Right renal pelvis (tissue), 4 donors: ENCODE data around the gene FEZF1. TPM values are rescaled to one million over a fixed set of nuclear protein-coding genes. Genes with fewer than 3 reads are reported as not detected.

ENCODE experiments used
- DNase-seq, 4 donors: peaks; one replicate each; pipeline ENCODE4 v3.0.0-alpha.2; 2013; ENCODE audit warnings: low read depth in 4 of 4, low spot score in 3 of 4, missing footprints in 1 of 4
- polyA plus RNA-seq, 4 donors: library from polyadenylated mRNA; unstranded; fragments of 120-200 nt; gene quantifications; one replicate each; pipeline ENCODE4 v1.2.1, GENCODE V29; 2013; ENCODE audit not compliant: insufficient read length in 4 of 4

FEZF1 gene
- polyA plus RNA-seq, 4 donors: not detected

DNA sequence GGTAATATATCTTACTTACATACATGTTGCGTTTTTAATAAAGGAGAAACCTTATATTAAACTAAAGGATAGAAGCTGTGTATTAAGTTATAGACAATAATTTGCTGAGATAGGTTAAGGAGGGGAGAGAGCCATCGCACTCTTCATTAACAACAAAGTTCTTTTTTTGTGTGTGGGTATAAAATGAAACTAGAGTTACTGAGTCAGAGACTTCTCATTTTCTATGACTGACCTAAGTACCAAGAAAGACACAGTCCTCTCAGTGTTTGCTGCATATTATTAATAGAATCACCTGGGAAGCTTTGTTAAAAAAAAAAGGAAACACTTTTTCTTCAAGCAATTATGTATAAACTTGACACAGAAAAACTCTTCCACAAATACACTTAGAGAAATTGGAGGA lies 31.4 kb downstream of the FEZF1 start:
- DNase-seq: no peak

DNA sequence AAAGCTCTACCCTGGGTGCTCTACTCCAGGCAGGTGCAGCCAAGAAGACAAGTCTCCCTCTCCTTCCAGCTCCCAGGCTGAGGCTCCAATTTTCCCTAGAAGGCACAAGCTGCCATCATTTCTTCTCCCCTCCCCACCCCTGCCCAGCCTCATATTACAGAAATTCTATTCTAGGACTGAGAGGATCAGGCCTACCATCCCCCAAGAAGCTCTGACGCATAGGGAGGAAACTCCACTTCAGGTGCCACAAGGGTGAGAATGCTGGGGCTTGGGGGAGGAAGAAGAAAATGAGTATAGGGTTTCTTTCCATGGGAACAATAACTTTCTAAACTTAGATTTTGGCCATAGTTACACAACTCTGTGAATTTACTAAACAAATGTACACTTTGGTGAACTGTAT lies 35.3 kb downstream of the FEZF1 start:
- DNase-seq: no peak

DNA sequence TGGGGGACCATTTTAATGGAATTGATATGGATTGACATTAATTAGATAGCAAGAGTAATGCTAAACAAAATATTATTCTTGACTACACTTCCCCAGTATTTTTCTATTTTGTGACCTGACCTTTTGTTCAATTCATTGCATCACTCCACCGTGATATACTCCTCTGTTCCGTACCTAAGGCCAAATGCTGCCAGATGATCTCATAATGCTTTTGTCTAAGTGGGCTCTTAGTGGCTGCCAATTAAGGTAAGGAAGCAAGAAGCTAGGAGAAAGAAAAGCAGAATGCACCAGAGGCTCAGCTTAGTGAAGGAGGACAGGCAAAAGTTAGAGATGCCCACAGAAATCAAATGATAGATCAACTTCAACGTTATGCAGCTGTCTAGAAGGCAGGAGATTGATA lies 36.4 kb downstream of the FEZF1 start:
- DNase-seq: no peak

DNA sequence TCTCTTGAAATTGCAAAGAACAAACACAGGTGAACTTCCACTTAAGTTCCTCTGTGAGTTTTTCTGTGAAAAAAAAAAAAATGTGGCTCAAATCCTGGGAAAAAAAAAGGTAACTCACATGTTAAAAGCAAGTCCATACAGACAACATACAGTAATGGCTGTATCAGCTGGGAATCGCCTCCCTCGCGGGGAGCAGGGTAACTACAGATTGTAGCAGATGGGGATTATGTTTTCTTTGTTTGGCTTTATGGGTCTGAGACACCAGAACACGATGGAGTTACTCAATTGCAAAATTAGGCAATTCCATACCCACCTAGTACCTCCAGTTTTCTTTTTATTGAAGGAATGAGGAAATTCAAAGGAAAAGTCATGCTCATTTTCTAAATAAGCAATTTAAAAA lies 42.3 kb downstream of the FEZF1 start:
- DNase-seq: no peak

DNA sequence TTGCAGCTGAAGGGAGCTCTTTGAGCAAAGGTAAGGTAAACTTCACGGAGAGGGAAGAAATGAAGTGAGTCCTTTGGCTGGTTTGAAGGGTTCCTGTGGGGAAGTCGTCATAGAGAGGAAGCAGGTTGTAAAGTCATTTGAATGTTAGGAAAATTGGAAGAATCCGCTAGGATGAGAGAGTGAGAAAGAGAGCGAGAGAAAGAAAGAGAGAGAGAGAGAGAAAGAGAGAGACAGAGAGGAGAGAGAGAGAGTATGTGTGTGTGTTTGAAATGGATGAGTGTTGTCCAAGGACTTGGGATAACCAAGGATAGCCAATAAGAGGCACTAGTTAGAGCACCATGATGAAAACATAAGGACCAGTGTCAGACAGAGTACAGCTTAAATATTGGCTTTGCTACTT lies 43.1 kb downstream of the FEZF1 start:
- DNase-seq: no peak

DNA sequence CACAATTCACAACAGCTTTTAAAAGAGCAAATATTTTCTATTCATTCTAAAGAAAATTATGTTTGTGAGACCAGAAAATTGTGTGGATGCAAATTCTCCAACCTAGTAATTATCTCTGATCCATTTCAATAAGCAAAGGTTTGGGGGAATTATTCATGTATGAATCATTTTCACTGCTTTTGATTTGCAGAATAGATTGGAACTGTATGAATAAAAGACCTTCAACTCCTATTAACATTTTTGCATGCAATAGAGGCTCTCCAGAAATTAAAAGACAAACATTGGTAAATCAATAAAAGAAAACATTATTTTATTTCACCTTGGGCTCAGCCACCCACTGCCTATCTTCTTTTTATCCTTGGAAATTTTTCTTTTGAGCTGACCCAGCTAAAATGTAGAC lies 43.5 kb downstream of the FEZF1 start:
- no peak for DNase-seq

DNA sequence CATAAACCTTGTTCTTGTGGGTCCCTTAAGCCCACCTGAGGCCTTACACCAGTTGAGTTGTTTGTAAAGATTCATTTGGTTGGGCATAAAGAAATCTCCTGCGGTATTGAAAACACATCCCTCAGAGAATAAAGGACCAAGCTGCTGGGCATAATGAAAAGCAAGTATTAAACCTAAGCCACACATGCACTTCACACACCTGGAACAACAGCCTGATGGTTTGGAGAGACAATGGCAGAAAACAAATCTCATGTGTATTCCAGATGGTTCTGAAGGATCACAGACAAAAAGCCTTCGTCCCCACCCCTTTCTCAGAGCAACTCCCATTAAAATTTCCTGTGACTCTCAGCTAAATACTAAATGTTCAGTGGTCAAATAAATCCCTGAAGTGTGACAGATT lies 44.2 kb downstream of the FEZF1 start:
- no peak for DNase-seq

DNA sequence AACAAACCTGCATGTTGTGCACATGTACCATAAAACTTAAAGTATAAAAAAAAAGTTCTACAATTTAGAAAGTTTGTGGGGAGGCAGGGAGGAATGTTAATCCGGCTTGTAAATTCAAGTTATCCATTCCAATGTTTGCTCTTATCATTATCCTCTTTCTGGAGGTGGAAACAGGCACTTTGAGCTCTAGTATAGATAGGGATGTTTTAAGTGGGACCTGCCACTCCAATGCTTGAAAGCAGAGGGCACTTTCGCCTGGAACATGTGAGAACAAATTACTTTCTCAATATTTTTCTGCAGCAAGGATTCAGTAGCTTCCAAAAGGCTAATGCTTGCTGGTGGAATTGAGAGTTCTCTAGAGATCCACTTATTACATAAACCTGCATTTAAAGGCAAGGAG lies 45.6 kb downstream of the FEZF1 start:
- DNase-seq: no peak

DNA sequence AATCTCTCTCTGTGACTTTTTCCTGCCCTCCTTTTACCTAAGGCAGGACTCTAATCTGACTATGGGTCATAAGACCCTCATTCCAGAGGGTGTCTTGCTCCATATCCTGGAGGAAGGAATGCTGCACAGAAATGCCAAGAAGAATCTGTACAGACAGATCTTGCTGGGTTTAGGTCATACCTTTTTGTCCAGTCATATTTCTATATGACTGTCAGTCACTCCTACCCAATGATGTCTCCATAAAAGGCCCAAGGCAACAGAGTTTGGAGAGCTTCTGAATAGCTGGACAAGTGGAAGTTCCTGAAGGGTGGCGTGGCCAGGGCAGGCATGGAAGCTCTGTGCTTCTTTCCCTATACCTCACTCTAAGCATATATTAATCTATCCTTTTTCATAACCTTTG lies 47.5 kb downstream of the FEZF1 start:
- DNase-seq: no peak

DNA sequence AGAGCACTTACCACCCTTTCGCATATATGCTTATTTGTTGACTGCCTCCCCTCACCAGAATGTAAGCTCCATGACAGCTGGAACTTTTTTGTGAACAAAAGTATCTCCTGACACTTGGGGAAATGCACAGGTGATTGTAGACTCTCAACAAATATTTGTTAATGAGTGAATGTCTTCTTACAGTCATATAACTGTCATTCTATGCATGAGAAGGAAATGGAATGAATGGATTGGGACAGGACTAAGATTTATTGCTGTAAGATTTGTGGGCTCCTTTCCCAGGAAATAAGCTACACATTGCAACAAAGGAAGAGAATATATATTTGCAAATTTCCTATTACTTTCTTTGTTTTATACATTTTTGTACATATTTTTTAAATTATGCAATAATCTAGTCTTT lies 48.5 kb downstream of the FEZF1 start:
- no peak for DNase-seq

DNA sequence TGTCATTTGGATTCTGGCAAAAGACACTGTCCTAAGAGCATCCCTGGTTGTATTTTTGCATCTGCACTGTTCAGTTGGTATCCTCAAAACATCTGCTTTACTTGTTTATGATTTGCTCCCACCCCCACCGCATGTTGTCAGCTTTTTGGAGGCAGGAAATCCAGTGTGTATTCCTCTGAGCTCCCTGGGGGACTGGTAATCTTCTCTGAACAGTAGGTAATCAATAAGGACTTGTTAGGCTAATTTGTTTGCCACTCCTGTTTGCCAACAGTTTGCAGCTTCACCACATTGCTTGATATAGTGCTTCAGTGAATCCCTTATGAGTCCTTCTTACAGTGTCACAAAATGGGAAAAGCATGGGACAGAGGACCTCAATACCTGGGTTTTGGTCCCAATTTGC lies 49.1 kb downstream of the FEZF1 start:
- DNase-seq: no peak

Other genes starting within 250 kb of the FEZF1 start
- gene AASS, start 160.5 kb downstream of the FEZF1 start, polyA plus RNA-seq: 10 to 100 TPM; 36.0 to 49.5 (median 44.6) TPM